Upper lobe of left lung (tissue), 4 donors: ENCODE data around the gene EOLA2.
"Not testable (repeated sequence)": the region's sequence is repeated elsewhere in the genome, so short reads cannot be mapped to it uniquely, and the experiment has no call there.

Source experiments
- POLR2AphosphoS5 ChIP-seq, 2 donors: sonication (generic); formaldehyde crosslinking; IDR thresholded peaks; one replicate each; pipeline ENCODE4 v1.5.1; 2017; ENCODE audit warnings: antibody characterized with exemption in 2 of 2
- TF ChIP-seq, protein P1 (sequence below), 6 experiments: fragments of 450-650 bp in 4 of 6; fragments of 200-600 bp in 2 of 6; sonication (generic) in 2 of 6; IDR thresholded peaks; one replicate each; pipeline ENCODE4 v1.5.1; 2016 to 2019; ENCODE audit warnings: antibody characterized with exemption in 6 of 6

DNA sequence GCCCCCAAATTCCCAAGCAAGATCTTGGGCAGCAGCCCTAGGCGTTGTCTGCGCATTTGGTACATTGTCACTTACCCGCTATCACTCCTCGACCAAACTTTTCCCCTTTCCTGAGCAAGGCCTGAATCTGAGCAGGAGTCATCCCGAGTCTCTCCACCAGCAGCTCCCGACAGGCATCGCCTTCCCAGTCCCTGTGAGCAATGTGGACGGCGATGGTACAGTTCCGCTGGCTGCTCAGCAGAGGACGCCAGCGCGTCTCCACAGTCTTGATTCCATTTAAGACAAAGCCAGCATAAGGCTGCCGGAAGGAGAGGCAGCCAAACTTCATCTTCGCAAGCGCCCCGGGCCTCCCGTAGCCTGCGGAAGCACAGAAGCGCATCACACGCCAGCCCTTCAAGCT, 4.7 kb downstream of the EOLA2 start:
- TF ChIP-seq, protein P1, sequence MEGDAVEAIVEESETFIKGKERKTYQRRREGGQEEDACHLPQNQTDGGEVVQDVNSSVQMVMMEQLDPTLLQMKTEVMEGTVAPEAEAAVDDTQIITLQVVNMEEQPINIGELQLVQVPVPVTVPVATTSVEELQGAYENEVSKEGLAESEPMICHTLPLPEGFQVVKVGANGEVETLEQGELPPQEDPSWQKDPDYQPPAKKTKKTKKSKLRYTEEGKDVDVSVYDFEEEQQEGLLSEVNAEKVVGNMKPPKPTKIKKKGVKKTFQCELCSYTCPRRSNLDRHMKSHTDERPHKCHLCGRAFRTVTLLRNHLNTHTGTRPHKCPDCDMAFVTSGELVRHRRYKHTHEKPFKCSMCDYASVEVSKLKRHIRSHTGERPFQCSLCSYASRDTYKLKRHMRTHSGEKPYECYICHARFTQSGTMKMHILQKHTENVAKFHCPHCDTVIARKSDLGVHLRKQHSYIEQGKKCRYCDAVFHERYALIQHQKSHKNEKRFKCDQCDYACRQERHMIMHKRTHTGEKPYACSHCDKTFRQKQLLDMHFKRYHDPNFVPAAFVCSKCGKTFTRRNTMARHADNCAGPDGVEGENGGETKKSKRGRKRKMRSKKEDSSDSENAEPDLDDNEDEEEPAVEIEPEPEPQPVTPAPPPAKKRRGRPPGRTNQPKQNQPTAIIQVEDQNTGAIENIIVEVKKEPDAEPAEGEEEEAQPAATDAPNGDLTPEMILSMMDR (IDR thresholded peaks at IDR 0.05): not testable (repeated sequence)
- not testable (repeated sequence) for TF ChIP-seq POLR2AphosphoS5 (IDR thresholded peaks at IDR 0.05)
